NCI-H187 treated with DMSO at 0.1 percent for 48 hours (cell line): ENCODE data around the gene TSPYL1.

Experiments
- DNase-seq: peaks from one replicate; lab custom pipeline; 2025; lab: John Stamatoyannopoulos, UW

TSPYL1 gene

GRCh38 chr6:116263353-116263752 is 16.4 kb downstream of the TSPYL1 start:
- no peak for DNase-seq

- no peak for DNase-seq
These were observed 21.2 kb downstream of the TSPYL1 start for GRCh38 chr6:116258520-116258919.

GRCh38 chr6:116256694-116257093 is 23.0 kb downstream of the TSPYL1 start:
- no peak for DNase-seq

GRCh38 chr6:116255246-116255800 is 24.4 kb downstream of the TSPYL1 start:
- DNase-seq = no peak

GRCh38 chr6:116254297-116255056 is 25.3 kb downstream of the TSPYL1 start:
- no peak for DNase-seq

DNA sequence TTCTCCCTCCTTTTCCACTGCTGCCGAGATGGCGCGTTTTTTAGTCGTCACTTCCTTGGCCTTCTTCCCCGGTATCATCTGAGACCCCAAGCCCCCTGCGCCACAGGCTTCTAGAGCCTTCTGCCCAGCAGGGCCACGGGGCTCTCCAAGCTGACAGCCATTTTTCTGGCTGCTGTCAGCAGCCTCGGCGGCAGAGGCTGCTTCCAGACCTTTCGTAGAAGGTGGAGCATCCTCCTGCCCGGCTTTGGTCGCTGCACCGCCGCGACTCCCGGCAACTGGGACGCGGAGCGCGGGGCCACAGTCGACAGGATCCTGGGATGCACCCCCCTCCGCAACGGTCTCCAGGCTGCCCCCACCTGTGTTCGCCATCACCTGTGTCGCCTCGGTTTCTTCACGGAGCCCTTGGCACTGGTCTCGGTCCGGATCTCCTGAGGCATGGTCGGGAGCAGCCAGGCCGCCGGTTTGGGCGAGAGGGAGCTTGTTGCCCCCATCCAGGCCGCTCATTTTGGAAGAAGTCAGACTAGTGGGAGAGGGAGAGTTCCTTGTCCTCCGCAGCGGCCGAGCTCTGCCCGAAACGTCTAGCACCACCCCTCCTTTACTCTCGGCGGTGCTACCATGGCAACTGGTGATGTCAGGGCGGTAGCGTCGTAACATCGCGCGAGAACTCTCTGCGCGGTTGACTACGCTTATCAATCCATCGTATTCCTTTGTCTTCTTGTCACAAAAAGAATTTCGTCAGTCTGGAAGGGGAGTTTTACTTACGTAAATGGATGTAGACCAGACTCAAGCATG is 26.0 kb downstream of the TSPYL1 start, which contains the start of gene TSPYL4:
TSS of gene TSPYL4 (minus strand) at position 571 of the 792 bp plus-strand sequence. CDS start at position 504, 67 bp downstream.
- peak; percentile 87 for DNase-seq

- DNase-seq = no peak
These were observed 26.6 kb downstream of the TSPYL1 start for GRCh38 chr6:116253188-116253504.

- DNase-seq = no peak
These were observed 28.0 kb downstream of the TSPYL1 start for GRCh38 chr6:116251568-116252384.

DNA sequence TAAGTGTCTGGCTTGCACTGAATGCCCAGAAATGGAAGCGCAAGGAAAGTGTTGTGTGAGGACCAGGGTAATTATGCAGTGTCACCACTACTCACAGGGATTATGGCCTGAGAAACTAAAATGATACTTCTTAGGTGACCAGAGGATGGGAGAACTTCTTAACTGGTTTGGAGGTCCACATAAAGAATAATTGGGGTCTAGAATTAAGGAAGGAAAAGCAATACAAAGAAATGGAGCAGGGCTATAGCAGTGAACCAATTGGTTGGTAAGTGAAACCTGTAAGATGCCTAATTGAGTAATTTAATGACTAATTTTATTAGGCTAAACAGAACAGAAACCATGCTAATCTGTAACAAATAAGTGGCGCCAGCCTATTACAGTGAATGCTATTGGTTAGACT is 31.2 kb downstream of the TSPYL1 start:
- DNase-seq = no peak

- no peak for DNase-seq
These were observed 32.4 kb downstream of the TSPYL1 start for GRCh38 chr6:116247285-116247684.

GRCh38 chr6:116246089-116246488 is 33.6 kb downstream of the TSPYL1 start:
- DNase-seq = no peak

- no peak for DNase-seq
These were observed 35.4 kb downstream of the TSPYL1 start for GRCh38 chr6:116244284-116244683.

- DNase-seq = no peak
These were observed 39.9 kb downstream of the TSPYL1 start for GRCh38 chr6:116239856-116240255.

GRCh38 chr6:116239256-116239655 is 40.5 kb downstream of the TSPYL1 start:
- no peak for DNase-seq

GRCh38 chr6:116238083-116238482 is 41.6 kb downstream of the TSPYL1 start:
- DNase-seq = no peak

GRCh38 chr6:116234689-116235088 is 45.0 kb downstream of the TSPYL1 start:
- DNase-seq = no peak

DNA sequence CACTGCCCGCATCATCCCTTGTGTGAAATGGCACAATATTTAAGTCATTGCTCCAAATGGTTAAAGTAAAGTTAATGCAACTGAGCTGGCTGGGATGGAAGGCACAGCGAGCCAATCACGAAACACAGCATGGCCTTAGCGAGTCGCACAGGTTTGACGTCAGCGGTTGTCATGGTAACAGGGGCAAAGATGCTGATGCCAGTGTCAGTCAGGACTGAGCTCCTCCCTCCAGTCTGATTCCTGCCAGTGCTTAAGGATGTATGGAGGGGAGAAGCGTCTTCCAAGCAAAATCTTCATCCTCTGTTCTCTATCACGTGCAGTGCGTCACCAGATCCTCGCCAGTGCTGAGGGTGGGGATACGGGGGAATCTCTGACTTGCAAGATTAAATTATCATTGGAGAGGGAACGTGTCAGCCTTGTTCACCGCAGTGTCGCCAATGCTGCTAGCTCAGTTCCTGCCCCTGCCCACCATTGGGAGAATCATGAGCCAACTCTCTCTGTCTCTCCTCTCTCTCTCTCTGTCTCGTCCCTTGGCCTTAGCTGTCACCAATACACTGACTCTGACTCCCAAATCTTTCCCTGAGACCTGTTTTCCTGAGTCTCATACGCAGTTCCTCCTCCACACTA is 50.3 kb downstream of the TSPYL1 start:
- DNase-seq = no peak
